ENCODE results near the gene TCF12. TPM values are rescaled to one million over a fixed set of nuclear protein-coding genes. Genes with fewer than 3 reads are reported as not detected.

Gene TCF12
- polyA plus RNA-seq, 1 donor (not counting 4 experiments of a cell fraction or from before 2014, with no cell fraction given) = 48.3 TPM

GRCh38 chr15:57118013-57118799 lies 199.8 kb downstream of the TCF12 start:
- Histone ChIP-seq H3K4me3 (ENCODE audit: control insufficient read depth in 2 of 3, extremely low read depth in 1 of 3, insufficient read depth in 2 of 3, low read depth in 1 of 3, low read length in 3 of 3) (no peak overlapping the region), H3K9me3 (ENCODE audit: control insufficient read depth, low read depth, low read length) (no peaks in the 10 kb centered on the region), H2AFZ (ENCODE audit: control insufficient read depth, low read length) (no peak overlapping the region), H3K36me3 (ENCODE audit: control insufficient read depth in 2 of 2, extremely low read depth in 1 of 2, insufficient read depth in 2 of 2, low read length in 2 of 2) (peaks cover 0 to 5% of the 10 kb centered on the region in 2 experiments), H3K27me3 (ENCODE audit: control insufficient read depth, extremely low read depth, insufficient read depth, low read length) (no peaks in the 10 kb centered on the region), H3K4me2 (ENCODE audit: control insufficient read depth, extremely low read depth, insufficient read depth, low read depth, low read length) (no peak overlapping the region), H4K20me1 (ENCODE audit: control insufficient read depth, extremely low read depth, insufficient read depth, low read length) (no peaks in the 10 kb centered on the region), H3K4me1 (ENCODE audit: control insufficient read depth, extremely low read depth, insufficient read depth, low read length) (peaks cover 6% of the 10 kb centered on the region), H3K9ac (ENCODE audit: control insufficient read depth, extremely low read depth, insufficient read depth, low read length) (no peak overlapping the region), H3K79me2 (ENCODE audit: control insufficient read depth, insufficient read depth, low read length) (peaks cover 7% of the 10 kb centered on the region), H3K9me1 (ENCODE audit: control insufficient read depth, extremely low read depth, insufficient read depth, low read length) (no peaks in the 10 kb centered on the region), H3K27ac (ENCODE audit: control insufficient read depth, insufficient read depth, low read length) (no peak overlapping the region)
- DNase-seq (ENCODE audit: low read depth, low spot score) = no peak
- dilution Hi-C loops (cut with MboI; ENCODE audit: extremely low pct_ligation_motif_present, low sequenced_read_pairs) = no loop called here
- no peak for FAIRE-seq
- TF ChIP-seq CTCF (optimal IDR thresholded peaks at IDR 0.05 in 1 of 3, IDR thresholded peaks at IDR 0.05 in 1 of 3, conservative IDR thresholded peaks at IDR 0.05 in 1 of 3; ENCODE audit: extremely low read depth in 1 of 3, insufficient read depth in 2 of 3, low read length in 3 of 3) = no peak
- no peak for TF ChIP-seq EZH2 (IDR thresholded peaks at IDR 0.05; ENCODE audit: low read length)

GRCh38 chr15:57122080-57122840 lies 203.8 kb downstream of the TCF12 start:
- no peak overlapping the region for H3K4me2 ChIP-seq (ENCODE audit: control insufficient read depth, extremely low read depth, insufficient read depth, low read depth, low read length)
- TF ChIP-seq CTCF (optimal IDR thresholded peaks at IDR 0.05 in 1 of 3, IDR thresholded peaks at IDR 0.05 in 1 of 3, conservative IDR thresholded peaks at IDR 0.05 in 1 of 3; ENCODE audit: extremely low read depth in 1 of 3, insufficient read depth in 2 of 3, low read length in 3 of 3) = no peak
- TF ChIP-seq EZH2 (IDR thresholded peaks at IDR 0.05; ENCODE audit: low read length) = no peak
- H3K9me3 ChIP-seq (ENCODE audit: control insufficient read depth, low read depth, low read length) = no peaks in the 10 kb centered on the region
- peaks cover 0 to 3% of the 10 kb centered on the region in 2 experiments for H3K36me3 ChIP-seq (ENCODE audit: control insufficient read depth in 2 of 2, extremely low read depth in 1 of 2, insufficient read depth in 2 of 2, low read length in 2 of 2)
- no peak overlapping the region for H3K27ac ChIP-seq (ENCODE audit: control insufficient read depth, insufficient read depth, low read length)
- dilution Hi-C loops (cut with MboI; ENCODE audit: extremely low pct_ligation_motif_present, low sequenced_read_pairs) = no loop called here
- no peaks in the 10 kb centered on the region for H4K20me1 ChIP-seq (ENCODE audit: control insufficient read depth, extremely low read depth, insufficient read depth, low read length)
- FAIRE-seq = no peak
- H2AFZ ChIP-seq (ENCODE audit: control insufficient read depth, low read length) = no peak overlapping the region
- no peaks in the 10 kb centered on the region for H3K9me1 ChIP-seq (ENCODE audit: control insufficient read depth, extremely low read depth, insufficient read depth, low read length)
- H3K79me2 ChIP-seq (ENCODE audit: control insufficient read depth, insufficient read depth, low read length) = peaks cover 7% of the 10 kb centered on the region
- H3K27me3 ChIP-seq (ENCODE audit: control insufficient read depth, extremely low read depth, insufficient read depth, low read length) = no peaks in the 10 kb centered on the region
- no peak overlapping the region for H3K4me3 ChIP-seq (ENCODE audit: control insufficient read depth in 2 of 3, extremely low read depth in 1 of 3, insufficient read depth in 2 of 3, low read depth in 1 of 3, low read length in 3 of 3)
- DNase-seq (ENCODE audit: low read depth, low spot score) = no peak
- peaks cover 6% of the 10 kb centered on the region for H3K4me1 ChIP-seq (ENCODE audit: control insufficient read depth, extremely low read depth, insufficient read depth, low read length)
- no peak overlapping the region for H3K9ac ChIP-seq (ENCODE audit: control insufficient read depth, extremely low read depth, insufficient read depth, low read length)

Data from keratinocyte (primary cell).